ENCODE results near the gene TAF11L14. TPM values are rescaled to one million over a fixed set of nuclear protein-coding genes. Genes with fewer than 3 reads are reported as not detected.

Gene TAF11L14
- total and polyA plus RNA-seq, 4 donors, result not detected

DNA sequence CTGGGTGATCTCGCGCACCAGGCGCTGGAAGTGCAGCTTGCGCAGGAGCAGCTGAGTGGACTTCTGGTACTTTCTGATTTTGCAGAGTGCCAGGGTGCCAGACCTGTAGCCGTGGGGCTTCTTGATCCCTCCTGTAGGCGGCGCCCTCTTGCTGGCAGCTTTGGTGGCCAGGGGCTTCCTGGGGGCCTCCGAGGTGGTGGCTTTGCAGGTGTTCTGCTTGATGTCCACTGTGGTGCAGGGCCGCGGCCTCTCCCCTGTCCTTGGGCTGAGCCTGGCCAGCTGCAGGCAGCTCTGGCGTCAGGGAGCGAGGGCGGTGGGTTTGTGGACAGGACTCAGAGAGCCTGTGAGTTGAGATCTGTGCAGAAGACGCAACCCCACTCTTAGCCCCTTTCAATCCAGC lies 36.1 kb downstream of the TAF11L14 start:
- H3K9me3 ChIP-seq (ENCODE audit: control insufficient read depth, insufficient read depth, low read length), result no peaks in the 10 kb centered on the region
- no peak overlapping the region for H3K27ac ChIP-seq (ENCODE audit: low read depth, low read length)
- no peak overlapping the region for H3K4me3 ChIP-seq (ENCODE audit: low read depth, low read length)
- no peaks in the 10 kb centered on the region for H3K4me1 ChIP-seq (ENCODE audit: control insufficient read depth, insufficient read depth, low read length)
- no peak for DNase-seq (ENCODE audit: low read depth in 4 of 6, low spot score in 6 of 6)
- WGBS (ENCODE audit: insufficient coverage), result 97% methylated on average over 14 of the region's 14 CpGs
- no peaks in the 10 kb centered on the region for H3K36me3 ChIP-seq (ENCODE audit: control insufficient read depth, insufficient read depth, low read length)
- H3K27me3 ChIP-seq (ENCODE audit: control insufficient read depth, insufficient read depth, low read length), result no peaks in the 10 kb centered on the region

DNA sequence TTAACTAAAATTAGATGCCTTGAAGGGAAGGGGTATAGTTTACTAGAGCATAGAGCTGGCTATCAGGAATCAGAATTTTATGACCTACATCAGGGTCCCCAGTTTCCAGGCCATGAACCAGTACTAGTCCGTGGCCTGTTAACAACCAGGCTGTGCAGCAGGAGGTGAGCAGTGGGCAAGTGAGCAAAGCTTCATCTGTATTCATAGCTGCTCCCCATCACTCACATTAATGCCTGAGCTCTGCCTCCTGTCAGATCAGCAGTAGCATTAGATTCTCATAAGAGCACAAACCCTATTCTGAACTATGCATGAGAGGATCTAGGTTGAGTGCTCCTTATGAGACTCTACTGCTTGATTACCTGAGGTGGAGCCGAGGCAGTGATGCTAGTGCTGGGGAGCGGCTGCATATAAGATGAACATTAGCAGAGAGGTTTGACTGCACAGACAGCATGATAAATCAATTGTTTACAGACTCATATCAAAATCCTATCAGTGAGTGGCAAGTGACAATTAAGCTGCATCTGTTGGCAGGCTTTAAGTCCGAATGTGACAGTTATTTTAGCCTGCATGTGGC lies 44.6 kb downstream of the TAF11L14 start:
- H3K4me1 ChIP-seq (ENCODE audit: control insufficient read depth, insufficient read depth, low read length), result no peaks in the 10 kb centered on the region
- WGBS (ENCODE audit: insufficient coverage), result 39% methylated on average over 2 of the region's 4 CpGs
- H3K27ac ChIP-seq (ENCODE audit: low read depth, low read length), result no peak overlapping the region
- H3K36me3 ChIP-seq (ENCODE audit: control insufficient read depth, insufficient read depth, low read length), result no peaks in the 10 kb centered on the region
- no peak overlapping the region for H3K4me3 ChIP-seq (ENCODE audit: low read depth, low read length)
- no peaks in the 10 kb centered on the region for H3K27me3 ChIP-seq (ENCODE audit: control insufficient read depth, insufficient read depth, low read length)
- H3K9me3 ChIP-seq (ENCODE audit: control insufficient read depth, insufficient read depth, low read length), result no peaks in the 10 kb centered on the region
- peak in 1 of 6 donors; percentile 55 for DNase-seq (ENCODE audit: low read depth in 4 of 6, low spot score in 6 of 6)

DNA sequence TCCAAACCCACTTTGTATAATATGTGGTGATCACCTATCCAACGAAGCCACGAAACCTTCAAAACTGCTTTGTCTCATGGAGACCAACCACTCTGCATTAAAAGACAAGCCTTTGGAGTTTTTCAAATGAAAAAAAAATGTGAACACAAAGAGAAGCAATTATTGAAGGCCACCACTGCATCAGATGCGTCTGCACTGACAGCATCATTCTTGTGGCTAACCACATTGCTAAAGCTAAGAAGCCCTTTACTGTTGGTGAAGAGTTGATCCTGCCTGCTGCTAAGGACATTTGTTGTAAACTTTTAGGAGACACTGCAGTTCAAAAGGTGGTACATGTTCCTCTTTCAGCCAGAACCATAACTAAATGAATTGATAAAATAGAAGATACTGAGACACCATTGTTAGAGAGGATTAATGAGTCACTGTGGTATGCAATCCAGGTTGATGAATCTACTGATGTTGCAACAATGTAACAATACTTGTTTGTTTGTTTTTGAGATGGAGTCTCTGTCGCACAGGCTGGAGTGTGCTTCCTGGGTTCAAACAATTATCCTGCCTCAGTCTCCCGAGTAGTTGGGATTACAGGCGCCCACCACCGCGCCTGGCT lies 45.4 kb downstream of the TAF11L14 start:
- 92% methylated on average over 6 of the region's 8 CpGs for WGBS (ENCODE audit: insufficient coverage)
- Histone ChIP-seq H3K9me3 (ENCODE audit: control insufficient read depth, insufficient read depth, low read length) (no peaks in the 10 kb centered on the region), H3K4me3 (ENCODE audit: low read depth, low read length) (no peak overlapping the region), H3K4me1 (ENCODE audit: control insufficient read depth, insufficient read depth, low read length) (no peaks in the 10 kb centered on the region), H3K27ac (ENCODE audit: low read depth, low read length) (no peak overlapping the region), H3K36me3 (ENCODE audit: control insufficient read depth, insufficient read depth, low read length) (no peaks in the 10 kb centered on the region), H3K27me3 (ENCODE audit: control insufficient read depth, insufficient read depth, low read length) (no peaks in the 10 kb centered on the region)
- no peak for DNase-seq (ENCODE audit: low read depth in 4 of 6, low spot score in 6 of 6)

DNA sequence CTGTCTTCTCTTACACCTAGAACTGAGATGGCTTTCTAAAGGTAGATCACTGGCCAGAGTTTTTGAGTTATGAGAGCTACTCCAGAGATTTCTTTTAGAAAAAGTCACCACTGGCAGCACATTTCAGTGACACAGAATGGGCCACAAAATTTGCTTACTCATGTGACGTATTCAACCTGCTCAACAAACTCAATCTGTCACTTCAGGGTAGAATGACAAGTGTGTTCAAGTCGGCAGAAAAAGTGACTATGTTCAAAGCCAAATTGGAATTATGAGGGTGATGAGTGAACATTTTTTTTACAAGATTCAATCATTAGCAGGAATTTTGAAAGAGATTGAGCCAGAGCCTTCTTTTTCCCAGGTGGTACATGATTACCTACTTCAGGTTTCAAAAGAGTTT lies 46.5 kb downstream of the TAF11L14 start:
- no peak overlapping the region for H3K27ac ChIP-seq (ENCODE audit: low read depth, low read length)
- no peaks in the 10 kb centered on the region for H3K36me3 ChIP-seq (ENCODE audit: control insufficient read depth, insufficient read depth, low read length)
- no peaks in the 10 kb centered on the region for H3K9me3 ChIP-seq (ENCODE audit: control insufficient read depth, insufficient read depth, low read length)
- H3K4me3 ChIP-seq (ENCODE audit: low read depth, low read length), result no peak overlapping the region
- WGBS (ENCODE audit: insufficient coverage), result no CpG with 5 or more reads among the region's 2 CpGs
- H3K27me3 ChIP-seq (ENCODE audit: control insufficient read depth, insufficient read depth, low read length), result no peaks in the 10 kb centered on the region
- no peak for DNase-seq (ENCODE audit: low read depth in 4 of 6, low spot score in 6 of 6)
- H3K4me1 ChIP-seq (ENCODE audit: control insufficient read depth, insufficient read depth, low read length), result no peaks in the 10 kb centered on the region

Small RNA genes lying within 50 kb of the gene (small RNA-seq; reads per million reads assigned to genes)
- gene AC233724.1 (ENCODE audit: low replicate concordance), result not detected
- not detected for gene AC233724.12 (ENCODE audit: low replicate concordance)
- gene AC233724.2 (ENCODE audit: low replicate concordance), result not detected
- gene AC233724.3 (ENCODE audit: low replicate concordance), result not detected
- not detected for gene AC233724.4 (ENCODE audit: low replicate concordance)
- not detected for gene AC233724.6 (ENCODE audit: low replicate concordance)
- not detected for gene AC233724.7 (ENCODE audit: low replicate concordance)

Other genes with a start within 250 kb of the TAF11L14 start
- not detected for gene TAF11L2, start 136.2 kb upstream of the TAF11L14 start, total RNA-seq
- gene TAF11L2, start 136.2 kb upstream of the TAF11L14 start, polyA plus RNA-seq (ENCODE audit: insufficient read length in 2 of 2), result not detected
- gene TAF11L3, start 116.1 kb upstream of the TAF11L14 start, total RNA-seq, result not detected
- not detected for gene TAF11L3, start 116.1 kb upstream of the TAF11L14 start, polyA plus RNA-seq (ENCODE audit: insufficient read length in 2 of 2)
- gene TAF11L4, start 112.7 kb upstream of the TAF11L14 start, total RNA-seq, result not detected
- gene TAF11L4, start 112.7 kb upstream of the TAF11L14 start, polyA plus RNA-seq (ENCODE audit: insufficient read length in 2 of 2), result not detected
- gene TAF11L5, start 109.2 kb upstream of the TAF11L14 start, total RNA-seq, result not detected
- gene TAF11L5, start 109.2 kb upstream of the TAF11L14 start, polyA plus RNA-seq (ENCODE audit: insufficient read length in 2 of 2), result not detected
- gene TAF11L6, start 105.8 kb upstream of the TAF11L14 start, total RNA-seq, result not detected
- not detected for gene TAF11L6, start 105.8 kb upstream of the TAF11L14 start, polyA plus RNA-seq (ENCODE audit: insufficient read length in 2 of 2)
- not detected for gene TAF11L7, start 48.7 kb upstream of the TAF11L14 start, total RNA-seq
- not detected for gene TAF11L7, start 48.7 kb upstream of the TAF11L14 start, polyA plus RNA-seq (ENCODE audit: insufficient read length in 2 of 2)
- gene TAF11L8, start 43.5 kb upstream of the TAF11L14 start, total RNA-seq, result not detected
- not detected for gene TAF11L8, start 43.5 kb upstream of the TAF11L14 start, polyA plus RNA-seq (ENCODE audit: insufficient read length in 2 of 2)
- gene TAF11L9, start 40.1 kb upstream of the TAF11L14 start, total RNA-seq, result not detected
- gene TAF11L9, start 40.1 kb upstream of the TAF11L14 start, polyA plus RNA-seq (ENCODE audit: insufficient read length in 2 of 2), result not detected
- not detected for gene TAF11L10, start 36.6 kb upstream of the TAF11L14 start, total RNA-seq
- not detected for gene TAF11L10, start 36.6 kb upstream of the TAF11L14 start, polyA plus RNA-seq (ENCODE audit: insufficient read length in 2 of 2)
- not detected for gene TAF11L11, start 30.3 kb upstream of the TAF11L14 start, total RNA-seq
- gene TAF11L11, start 30.3 kb upstream of the TAF11L14 start, polyA plus RNA-seq (ENCODE audit: insufficient read length in 2 of 2), result not detected
- not detected for gene TAF11L12, start 24.1 kb upstream of the TAF11L14 start, total RNA-seq
- not detected for gene TAF11L12, start 24.1 kb upstream of the TAF11L14 start, polyA plus RNA-seq (ENCODE audit: insufficient read length in 2 of 2)
- gene TAF11L13, start 2.4 kb upstream of the TAF11L14 start, total RNA-seq, result not detected
- gene TAF11L13, start 2.4 kb upstream of the TAF11L14 start, polyA plus RNA-seq (ENCODE audit: insufficient read length in 2 of 2), result not detected